Heart left ventricle (tissue), 13 donors: Measurements from ENCODE around the gene KDM3B.

ENCODE experiments used
- POLR2A ChIP-seq, 2 donors: fragments of 450-650 bp; IDR thresholded peaks; one replicate each; pipeline ENCODE4 v1.6.1; 2017; ENCODE audit warnings: antibody characterized with exemption in 2 of 2, mild to moderate bottlenecking in 2 of 2, moderate library complexity in 2 of 2
- TF ChIP-seq, protein P1 (sequence below), 12 donors: fragments of 200-600 bp; sonication (generic) in 4 of 12; IDR thresholded peaks; one replicate each; pipeline versions ENCODE4 v1.5.0 to v1.8.0; 2018 to 2022; ENCODE audit warnings: antibody characterized with exemption in 12 of 12, mild to moderate bottlenecking in 5 of 12
- donor health status: ischemic (EF 13 %, LVEDD 7.1; RV severe dilation, severe dysfunction).
- donor health status: DM: no; HTN: yes; CAD: no.
- donor health status: DM: no; HTN: no; CAD: no.
- donor health status: ischemic (EF 25% LVEDD 6.9; RV normal size, moderate dysfunction).
- donor health status: ischemic (EF 25% LVEDD 5.7; RV mildly dilated, moderate dysfunction).
- donor health status: ischemic (EF 35%, LVEDD 5.7; RV mildly dilated, moderate dysfunction).
- donor health status: nonischemic (EF 11% LVEDD 7.7; RV severe dilation, severe dysfunction).
- donor health status: DM: yes; HTN: yes; CAD: no.
- donor health status: PGD.
- donor health status: ischemic (EF 29% LVEDD 5.4; RV normal size, mild dysfunction).
- donor health status: nonischemic (EF 23%, LVEDD 6.1; RV moderate dilation, normal function).

DNA sequence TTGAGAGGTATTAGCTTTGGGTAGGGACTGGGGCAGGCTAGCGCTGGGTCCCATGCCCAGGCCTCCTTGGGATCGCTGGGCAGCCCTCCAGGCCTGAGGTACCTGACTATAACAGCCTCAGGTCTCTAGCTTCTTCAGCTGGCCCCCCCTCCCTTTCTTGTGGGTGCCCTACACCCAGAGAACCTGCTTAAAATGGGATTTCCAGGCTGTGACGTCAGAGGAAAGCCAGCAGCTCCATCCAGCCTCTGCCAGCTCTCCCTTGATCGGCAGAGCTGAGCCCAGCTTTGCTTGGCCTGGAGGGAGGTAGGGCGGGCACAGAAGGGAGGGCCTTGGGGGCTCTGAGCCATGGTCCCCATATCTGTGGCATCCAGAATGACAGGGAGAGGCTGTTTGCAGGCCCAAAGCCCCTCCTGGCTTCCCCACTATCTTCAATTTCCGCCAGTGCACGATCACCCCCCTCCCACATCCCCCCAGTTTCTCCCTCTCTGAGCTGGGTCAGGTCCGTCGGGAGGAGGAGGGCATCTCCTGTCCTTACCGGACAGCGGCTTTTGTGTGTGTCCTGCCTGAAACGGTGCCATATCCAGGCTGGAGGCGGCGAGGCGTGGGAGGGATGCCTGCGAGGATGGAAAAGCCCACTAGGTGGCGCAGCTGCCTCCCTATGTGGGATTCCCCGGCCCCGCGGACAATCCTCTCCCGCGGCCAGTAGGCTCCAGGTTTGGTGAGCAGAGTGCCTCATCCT, 97.2 kb downstream of the KDM3B start:
- TF ChIP-seq, protein P1, sequence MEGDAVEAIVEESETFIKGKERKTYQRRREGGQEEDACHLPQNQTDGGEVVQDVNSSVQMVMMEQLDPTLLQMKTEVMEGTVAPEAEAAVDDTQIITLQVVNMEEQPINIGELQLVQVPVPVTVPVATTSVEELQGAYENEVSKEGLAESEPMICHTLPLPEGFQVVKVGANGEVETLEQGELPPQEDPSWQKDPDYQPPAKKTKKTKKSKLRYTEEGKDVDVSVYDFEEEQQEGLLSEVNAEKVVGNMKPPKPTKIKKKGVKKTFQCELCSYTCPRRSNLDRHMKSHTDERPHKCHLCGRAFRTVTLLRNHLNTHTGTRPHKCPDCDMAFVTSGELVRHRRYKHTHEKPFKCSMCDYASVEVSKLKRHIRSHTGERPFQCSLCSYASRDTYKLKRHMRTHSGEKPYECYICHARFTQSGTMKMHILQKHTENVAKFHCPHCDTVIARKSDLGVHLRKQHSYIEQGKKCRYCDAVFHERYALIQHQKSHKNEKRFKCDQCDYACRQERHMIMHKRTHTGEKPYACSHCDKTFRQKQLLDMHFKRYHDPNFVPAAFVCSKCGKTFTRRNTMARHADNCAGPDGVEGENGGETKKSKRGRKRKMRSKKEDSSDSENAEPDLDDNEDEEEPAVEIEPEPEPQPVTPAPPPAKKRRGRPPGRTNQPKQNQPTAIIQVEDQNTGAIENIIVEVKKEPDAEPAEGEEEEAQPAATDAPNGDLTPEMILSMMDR (IDR thresholded peaks at IDR 0.05) = peak; percentile 93 to 97 (median 96)
- no peak for TF ChIP-seq POLR2A (IDR thresholded peaks at IDR 0.05)
